GM21526 (cell line): ENCODE measurements around the gene CMIP.
"Not testable (repeated sequence)": the region's sequence is repeated elsewhere in the genome, so short reads cannot be mapped to it uniquely, and the experiment has no call there.

ENCODE experiments used
- ATAC-seq: cut with Tn5 transposase; IDR thresholded peaks from one replicate; pipeline ENCODE4 v1.9.1; 2021; ENCODE audit warnings: moderate library complexity; ENCODE audit not compliant: unreplicated experiment, low FRiP score

Gene CMIP

GRCh38 chr16:81444448-81445121, at the start of gene CMIP:
Gene CMIP, plus strand, starts transcription at chr16:81444808.
- peak; percentile 73 for ATAC-seq

GRCh38 chr16:81394966-81395655, 49.5 kb upstream of the CMIP start:
- no peak for ATAC-seq

GRCh38 chr16:81397058-81397878, 47.3 kb upstream of the CMIP start:
- ATAC-seq, result no peak

- ATAC-seq, result no peak
Measured at GRCh38 chr16:81397879-81398520, 46.6 kb upstream of the CMIP start.

- ATAC-seq, result no peak
Measured at GRCh38 chr16:81399909-81400308, 44.7 kb upstream of the CMIP start.

- no peak for ATAC-seq
Measured at GRCh38 chr16:81401035-81401950, 43.3 kb upstream of the CMIP start.

GRCh38 chr16:81403208-81403600, 41.4 kb upstream of the CMIP start:
- no peak for ATAC-seq

GRCh38 chr16:81403601-81404391, 40.8 kb upstream of the CMIP start:
- ATAC-seq, result peak; percentile 77

GRCh38 chr16:81405002-81405401, 39.6 kb upstream of the CMIP start:
- not testable (repeated sequence) for ATAC-seq

GRCh38 chr16:81405702-81406113, 38.9 kb upstream of the CMIP start:
- ATAC-seq, result no peak

- no peak for ATAC-seq
Measured at GRCh38 chr16:81408409-81408950, 36.1 kb upstream of the CMIP start.

GRCh38 chr16:81409016-81409556, 35.5 kb upstream of the CMIP start:
- ATAC-seq, result no peak

GRCh38 chr16:81410643-81411293, 33.8 kb upstream of the CMIP start:
- no peak for ATAC-seq

- ATAC-seq, result no peak
Measured at GRCh38 chr16:81413245-81413990, 31.2 kb upstream of the CMIP start.

GRCh38 chr16:81415751-81416150, 28.9 kb upstream of the CMIP start:
- no peak for ATAC-seq

- no peak for ATAC-seq
Measured at GRCh38 chr16:81416749-81417148, 27.9 kb upstream of the CMIP start.

GRCh38 chr16:81417210-81417609, 27.4 kb upstream of the CMIP start:
- no peak for ATAC-seq
